Fibroblast of skin of abdomen (primary cell): ENCODE data around the gene KRCC1.
"Not testable (repeated sequence)": the region's sequence is repeated elsewhere in the genome, so short reads cannot be mapped to it uniquely, and the experiment has no call there.

Source experiments
- DNase-seq: peaks from one replicate; pipeline ENCODE4 v3.0.0-alpha.2; 2013

KRCC1 gene

GRCh38 chr2:87996570-87996969 lies 59.0 kb downstream of the KRCC1 start:
- DNase-seq = no peak

GRCh38 chr2:87995756-87996155 lies 59.8 kb downstream of the KRCC1 start:
- no peak for DNase-seq

DNA sequence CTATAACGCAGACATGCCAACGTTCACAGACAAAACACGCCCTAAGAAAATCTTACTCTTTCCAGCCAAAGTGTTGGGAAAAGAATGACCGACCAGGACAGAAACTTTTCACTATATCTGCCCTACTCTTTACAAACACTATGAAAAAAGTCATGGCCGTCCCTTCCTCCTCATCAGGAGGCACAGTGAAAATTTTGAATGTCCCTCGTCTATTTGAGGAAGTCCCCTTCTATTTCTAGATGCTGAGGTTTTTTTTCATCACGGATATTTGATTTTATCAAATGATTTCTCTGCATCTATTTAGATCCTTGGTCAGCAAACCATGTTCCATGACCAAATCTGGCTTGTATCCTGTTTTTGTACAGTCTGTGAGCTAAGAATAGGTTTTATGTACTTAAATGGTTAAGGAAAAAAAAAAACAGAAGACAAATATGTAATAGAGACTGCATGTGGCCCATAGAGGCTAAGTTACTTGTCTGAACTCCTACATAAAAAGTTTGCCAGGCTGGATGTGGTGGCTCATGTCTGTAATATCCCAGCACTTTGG lies 61.2 kb downstream of the KRCC1 start:
- not testable (repeated sequence) for DNase-seq

GRCh38 chr2:87992569-87992968 lies 63.0 kb downstream of the KRCC1 start:
- DNase-seq = not testable (repeated sequence)

DNA sequence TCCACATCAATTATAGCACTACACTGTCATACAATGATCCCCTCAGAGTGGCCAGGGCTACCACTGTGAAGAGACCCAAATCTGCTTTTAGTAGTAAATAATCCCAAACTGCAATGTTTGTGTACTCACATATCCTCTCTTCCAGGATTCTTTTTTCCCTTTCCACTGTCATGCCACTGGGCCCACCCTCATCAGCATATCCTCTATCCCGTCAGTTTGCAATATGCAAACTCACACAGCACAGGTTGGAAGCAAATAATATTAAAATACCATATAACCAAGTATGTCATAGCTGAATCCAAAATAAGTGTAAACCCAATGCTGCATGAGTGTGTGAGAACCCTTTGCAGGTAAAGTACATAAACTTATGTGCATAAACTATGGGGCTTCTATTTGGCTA lies 68.1 kb downstream of the KRCC1 start:
- not testable (repeated sequence) for DNase-seq

DNA sequence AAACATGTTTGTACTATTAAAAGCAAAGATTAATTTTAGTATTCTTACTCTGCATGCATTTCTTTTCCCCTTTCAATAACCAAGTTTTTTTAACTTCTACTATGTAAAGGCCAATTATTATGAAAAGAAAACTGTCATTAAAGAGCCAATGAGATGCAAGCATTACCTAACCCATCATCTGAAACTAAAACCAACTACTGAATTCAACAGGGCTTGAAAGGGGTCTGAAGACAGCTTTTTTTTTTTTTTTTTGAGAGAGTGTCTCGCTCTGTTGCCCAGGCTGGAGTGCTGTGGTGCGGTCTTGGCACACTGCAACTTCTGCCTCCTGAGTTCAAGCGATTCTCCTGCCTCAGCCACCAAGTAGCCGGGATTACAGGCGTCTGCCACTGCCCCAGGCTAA lies 69.7 kb downstream of the KRCC1 start:
- DNase-seq = not testable (repeated sequence)

DNA sequence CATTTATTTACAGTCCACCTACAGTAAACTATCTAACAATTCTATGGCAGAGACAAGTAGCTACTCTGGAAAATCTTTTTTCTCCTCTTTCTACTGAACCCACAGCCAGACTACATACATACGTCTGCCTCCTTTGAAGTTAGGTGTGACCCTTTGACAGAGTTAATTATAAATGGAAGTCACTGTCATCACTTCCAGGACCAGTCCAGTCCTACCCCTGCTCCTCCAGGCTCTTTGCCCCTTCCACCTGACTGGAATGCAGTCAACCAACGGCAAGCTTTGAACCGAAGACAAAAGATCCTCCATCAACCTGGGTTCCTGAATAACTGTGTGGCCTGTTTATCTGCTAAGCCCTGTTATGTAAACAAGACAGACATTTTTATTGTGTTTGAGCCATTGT lies 74.4 kb downstream of the KRCC1 start:
- DNase-seq = not testable (repeated sequence)
